Measurements from ENCODE around the gene CENPP.
"Not testable (repeated sequence)": the region's sequence is repeated elsewhere in the genome, so short reads cannot be mapped to it uniquely, and the experiment has no call there.

CENPP gene

DNA sequence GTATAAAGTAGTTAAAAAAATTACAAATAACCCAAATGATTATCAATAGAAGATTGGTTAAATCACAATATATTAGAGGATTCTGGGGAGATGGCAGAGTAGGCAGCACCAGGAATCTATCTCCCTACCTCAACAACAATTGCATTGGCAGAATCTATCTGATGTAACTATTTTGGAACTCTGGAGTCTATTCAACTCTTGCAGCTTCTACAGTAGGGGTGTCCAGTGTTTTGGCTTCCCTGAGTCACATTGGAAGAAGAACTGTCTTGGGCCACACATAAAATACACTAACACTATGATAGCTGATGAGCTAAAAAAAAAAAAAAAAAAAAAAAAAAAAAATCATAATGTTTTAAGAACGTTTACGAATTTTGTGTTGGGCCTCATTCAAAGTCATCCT lies 239.2 kb downstream of the CENPP start:
- no peaks in the 10 kb centered on the region for H3K79me2 ChIP-seq (ENCODE audit: low read length)
- DNase-seq = no peak
- H3K9me3 ChIP-seq (replicated peaks; ENCODE audit: insufficient read depth, low read length) = no peaks in the 10 kb centered on the region
- no peak overlapping the region for H3K27ac ChIP-seq (ENCODE audit: low read length)
- no peak overlapping the region for H3K4me3 ChIP-seq (ENCODE audit: low read length)
- H3K27me3 ChIP-seq (replicated peaks; ENCODE audit: insufficient read depth, low read length) = no peaks in the 10 kb centered on the region
- no peak overlapping the region for H3K9ac ChIP-seq (ENCODE audit: low read length)
- H3F3A ChIP-seq (ENCODE audit: insufficient read depth, low read length) = peaks cover 6% of the 10 kb centered on the region; the same call in 1 of the 2 replicates
- no peak overlapping the region for H3K4me2 ChIP-seq (ENCODE audit: low read depth, low read length)
- no peaks in the 10 kb centered on the region for H3K36me3 ChIP-seq (replicated peaks; ENCODE audit: insufficient read depth, low read length)
- H3K9me2 ChIP-seq (replicated peaks; ENCODE audit: insufficient read depth, low read length) = no peaks in the 10 kb centered on the region
- TF ChIP-seq EZH2 (optimal IDR thresholded peaks at IDR 0.05; ENCODE audit: low read depth, low read length) = no peak
- no peak for TF ChIP-seq EZH2phosphoT487 (IDR thresholded peaks at IDR 0.05; ENCODE audit: low read length)
- TF ChIP-seq, protein P1, sequence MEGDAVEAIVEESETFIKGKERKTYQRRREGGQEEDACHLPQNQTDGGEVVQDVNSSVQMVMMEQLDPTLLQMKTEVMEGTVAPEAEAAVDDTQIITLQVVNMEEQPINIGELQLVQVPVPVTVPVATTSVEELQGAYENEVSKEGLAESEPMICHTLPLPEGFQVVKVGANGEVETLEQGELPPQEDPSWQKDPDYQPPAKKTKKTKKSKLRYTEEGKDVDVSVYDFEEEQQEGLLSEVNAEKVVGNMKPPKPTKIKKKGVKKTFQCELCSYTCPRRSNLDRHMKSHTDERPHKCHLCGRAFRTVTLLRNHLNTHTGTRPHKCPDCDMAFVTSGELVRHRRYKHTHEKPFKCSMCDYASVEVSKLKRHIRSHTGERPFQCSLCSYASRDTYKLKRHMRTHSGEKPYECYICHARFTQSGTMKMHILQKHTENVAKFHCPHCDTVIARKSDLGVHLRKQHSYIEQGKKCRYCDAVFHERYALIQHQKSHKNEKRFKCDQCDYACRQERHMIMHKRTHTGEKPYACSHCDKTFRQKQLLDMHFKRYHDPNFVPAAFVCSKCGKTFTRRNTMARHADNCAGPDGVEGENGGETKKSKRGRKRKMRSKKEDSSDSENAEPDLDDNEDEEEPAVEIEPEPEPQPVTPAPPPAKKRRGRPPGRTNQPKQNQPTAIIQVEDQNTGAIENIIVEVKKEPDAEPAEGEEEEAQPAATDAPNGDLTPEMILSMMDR (IDR thresholded peaks at IDR 0.05; ENCODE audit: low read length) = no peak
- H4K20me1 ChIP-seq (ENCODE audit: insufficient read depth, low read length) = no peaks in the 10 kb centered on the region
- H3K4me1 ChIP-seq (ENCODE audit: low read length) = no peaks in the 10 kb centered on the region
- H2AFZ ChIP-seq (ENCODE audit: low read length) = no peak overlapping the region

DNA sequence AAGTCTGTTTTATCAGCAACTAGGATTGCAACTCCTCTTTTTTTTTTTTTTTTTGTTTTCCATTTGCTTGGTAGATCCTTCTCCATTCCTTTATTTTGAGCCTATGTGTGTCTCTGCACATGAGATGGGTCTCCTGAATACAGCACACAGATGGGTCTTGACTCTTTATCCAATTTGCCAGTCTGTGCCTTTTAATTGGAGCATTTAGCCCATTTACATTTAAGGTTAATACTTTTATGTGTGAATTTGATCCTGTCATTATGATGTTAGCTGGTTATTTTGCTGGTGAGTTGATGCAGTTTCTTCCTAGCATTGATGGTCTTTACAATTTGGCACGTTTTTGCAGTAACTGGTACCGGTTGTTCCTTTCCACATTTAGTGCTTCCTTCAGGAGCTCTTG lies 246.1 kb downstream of the CENPP start:
- not testable (repeated sequence) for H3K4me2 ChIP-seq (ENCODE audit: low read depth, low read length); H3K27me3 ChIP-seq (replicated peaks; ENCODE audit: insufficient read depth, low read length); H4K20me1 ChIP-seq (ENCODE audit: insufficient read depth, low read length); H3K36me3 ChIP-seq (replicated peaks; ENCODE audit: insufficient read depth, low read length); H3K79me2 ChIP-seq (ENCODE audit: low read length); H3K27ac ChIP-seq (ENCODE audit: low read length); H2AFZ ChIP-seq (ENCODE audit: low read length); H3F3A ChIP-seq (ENCODE audit: insufficient read depth, low read length); H3K9me2 ChIP-seq (replicated peaks; ENCODE audit: insufficient read depth, low read length); H3K4me3 ChIP-seq (ENCODE audit: low read length); DNase-seq; H3K4me1 ChIP-seq (ENCODE audit: low read length); H3K9ac ChIP-seq (ENCODE audit: low read length); H3K9me3 ChIP-seq (replicated peaks; ENCODE audit: insufficient read depth, low read length)

DNA sequence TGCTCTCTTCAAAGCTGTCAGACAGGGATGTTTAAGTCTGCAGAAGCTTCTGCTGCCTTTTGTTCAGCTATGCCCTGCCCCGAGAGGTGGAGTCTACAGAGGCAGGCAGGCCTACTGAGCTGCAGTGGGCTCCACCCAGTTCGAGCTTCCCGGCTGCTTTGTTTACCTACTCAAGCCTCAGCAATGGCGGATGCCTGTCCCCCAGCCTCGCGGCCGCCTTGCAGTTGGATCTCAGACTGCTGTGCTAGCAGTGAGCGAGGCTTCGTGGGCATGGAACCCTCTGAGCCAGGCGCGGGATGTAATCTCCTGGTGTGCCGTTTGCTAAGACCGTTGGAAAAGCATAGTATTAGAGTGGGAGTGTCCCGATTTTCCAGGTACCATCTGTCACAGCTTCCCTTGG lies 247.9 kb downstream of the CENPP start:
- H3K79me2 ChIP-seq (ENCODE audit: low read length); H3K4me2 ChIP-seq (ENCODE audit: low read depth, low read length); DNase-seq; H3K27me3 ChIP-seq (replicated peaks; ENCODE audit: insufficient read depth, low read length); H3K27ac ChIP-seq (ENCODE audit: low read length); H4K20me1 ChIP-seq (ENCODE audit: insufficient read depth, low read length); H2AFZ ChIP-seq (ENCODE audit: low read length); H3K4me3 ChIP-seq (ENCODE audit: low read length); H3K36me3 ChIP-seq (replicated peaks; ENCODE audit: insufficient read depth, low read length); H3K9ac ChIP-seq (ENCODE audit: low read length); H3K9me3 ChIP-seq (replicated peaks; ENCODE audit: insufficient read depth, low read length); H3K9me2 ChIP-seq (replicated peaks; ENCODE audit: insufficient read depth, low read length); H3F3A ChIP-seq (ENCODE audit: insufficient read depth, low read length); H3K4me1 ChIP-seq (ENCODE audit: low read length): not testable (repeated sequence)

DNA sequence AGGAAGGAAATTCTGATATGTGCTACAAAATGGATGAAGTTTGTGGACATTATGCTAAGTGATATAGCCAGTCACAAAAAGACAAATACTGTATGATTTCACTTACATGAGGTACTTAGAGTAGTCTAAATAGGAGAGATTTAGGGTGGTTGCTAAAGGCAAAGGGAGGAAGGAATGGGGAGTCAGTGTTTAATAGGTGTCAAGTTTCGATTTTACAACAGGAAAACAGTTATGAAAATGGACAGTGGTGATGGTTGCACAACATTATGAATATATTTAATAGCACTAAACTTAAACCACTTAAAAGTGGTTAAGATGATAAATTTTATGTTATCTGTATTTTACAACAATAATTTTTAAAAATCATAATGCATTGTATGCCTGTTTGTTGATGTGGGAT lies 250.4 kb downstream of the CENPP start:
- Histone ChIP-seq H3F3A (ENCODE audit: insufficient read depth, low read length) (no peaks in the 10 kb centered on the region), H3K9me2 (replicated peaks; ENCODE audit: insufficient read depth, low read length) (no peaks in the 10 kb centered on the region), H2AFZ (ENCODE audit: low read length) (no peak overlapping the region), H3K27me3 (replicated peaks; ENCODE audit: insufficient read depth, low read length) (no peaks in the 10 kb centered on the region), H3K79me2 (ENCODE audit: low read length) (no peaks in the 10 kb centered on the region), H3K36me3 (replicated peaks; ENCODE audit: insufficient read depth, low read length) (no peaks in the 10 kb centered on the region), H3K9me3 (replicated peaks; ENCODE audit: insufficient read depth, low read length) (no peaks in the 10 kb centered on the region), H3K4me2 (ENCODE audit: low read depth, low read length) (no peak overlapping the region), H3K4me1 (ENCODE audit: low read length) (0 out of 2 replicates have a peak, but pooled peaks cover 2% of the 10 kb centered on the region), H3K27ac (ENCODE audit: low read length) (no peak overlapping the region), H3K4me3 (ENCODE audit: low read length) (no peak overlapping the region), H4K20me1 (ENCODE audit: insufficient read depth, low read length) (no peaks in the 10 kb centered on the region), H3K9ac (ENCODE audit: low read length) (no peak overlapping the region)
- TF ChIP-seq EZH2 (optimal IDR thresholded peaks at IDR 0.05; ENCODE audit: low read depth, low read length) (no peak), EZH2phosphoT487 (IDR thresholded peaks at IDR 0.05; ENCODE audit: low read length) (no peak)
- TF ChIP-seq, protein P1 (IDR thresholded peaks at IDR 0.05; ENCODE audit: low read length) = no peak
- no peak for DNase-seq

All from MM.1S (cell line).